Measurements from ENCODE around the gene PALS2. TPM values are rescaled to one million over a fixed set of nuclear protein-coding genes. Genes with fewer than 3 reads are reported as not detected.

Gene PALS2
- total and polyA plus RNA-seq, 2 donors from 2014 or later, result 5.6 to 35.6 TPM

GRCh38 chr7:24609570-24609969, 36.3 kb downstream of the PALS2 start:
- Histone ChIP-seq H3K4me3 (ENCODE audit: low read length in 3 of 3) (no peak overlapping the region), H3K27me3 (ENCODE audit: control insufficient read depth, insufficient read depth, low read length) (no peaks in the 10 kb centered on the region), H3K27ac (ENCODE audit: low read depth in 2 of 2, low read length in 2 of 2) (no peak overlapping the region), H3K36me3 (ENCODE audit: control insufficient read depth in 2 of 3, insufficient read depth in 3 of 3, low read length in 3 of 3) (no peaks in the 10 kb centered on the region), H3K9me3 (ENCODE audit: control insufficient read depth in 2 of 3, insufficient read depth in 1 of 3, low read length in 3 of 3) (no peaks in the 10 kb centered on the region), H3K4me1 (ENCODE audit: control insufficient read depth in 2 of 3, insufficient read depth in 2 of 3, low read depth in 1 of 3, low read length in 3 of 3) (no peaks in the 10 kb centered on the region), H3K9ac (ENCODE audit: low read length in 3 of 3) (no peak overlapping the region)
- FAIRE-seq, result no peak
- DNase-seq, result no peak
- intact Hi-C loops (cut with DNase I), result no loop called here
- TF ChIP-seq, protein P1, sequence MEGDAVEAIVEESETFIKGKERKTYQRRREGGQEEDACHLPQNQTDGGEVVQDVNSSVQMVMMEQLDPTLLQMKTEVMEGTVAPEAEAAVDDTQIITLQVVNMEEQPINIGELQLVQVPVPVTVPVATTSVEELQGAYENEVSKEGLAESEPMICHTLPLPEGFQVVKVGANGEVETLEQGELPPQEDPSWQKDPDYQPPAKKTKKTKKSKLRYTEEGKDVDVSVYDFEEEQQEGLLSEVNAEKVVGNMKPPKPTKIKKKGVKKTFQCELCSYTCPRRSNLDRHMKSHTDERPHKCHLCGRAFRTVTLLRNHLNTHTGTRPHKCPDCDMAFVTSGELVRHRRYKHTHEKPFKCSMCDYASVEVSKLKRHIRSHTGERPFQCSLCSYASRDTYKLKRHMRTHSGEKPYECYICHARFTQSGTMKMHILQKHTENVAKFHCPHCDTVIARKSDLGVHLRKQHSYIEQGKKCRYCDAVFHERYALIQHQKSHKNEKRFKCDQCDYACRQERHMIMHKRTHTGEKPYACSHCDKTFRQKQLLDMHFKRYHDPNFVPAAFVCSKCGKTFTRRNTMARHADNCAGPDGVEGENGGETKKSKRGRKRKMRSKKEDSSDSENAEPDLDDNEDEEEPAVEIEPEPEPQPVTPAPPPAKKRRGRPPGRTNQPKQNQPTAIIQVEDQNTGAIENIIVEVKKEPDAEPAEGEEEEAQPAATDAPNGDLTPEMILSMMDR (IDR thresholded peaks at IDR 0.05; ENCODE audit: borderline replicate concordance, extremely low read depth, insufficient read depth), result no peak

DNA sequence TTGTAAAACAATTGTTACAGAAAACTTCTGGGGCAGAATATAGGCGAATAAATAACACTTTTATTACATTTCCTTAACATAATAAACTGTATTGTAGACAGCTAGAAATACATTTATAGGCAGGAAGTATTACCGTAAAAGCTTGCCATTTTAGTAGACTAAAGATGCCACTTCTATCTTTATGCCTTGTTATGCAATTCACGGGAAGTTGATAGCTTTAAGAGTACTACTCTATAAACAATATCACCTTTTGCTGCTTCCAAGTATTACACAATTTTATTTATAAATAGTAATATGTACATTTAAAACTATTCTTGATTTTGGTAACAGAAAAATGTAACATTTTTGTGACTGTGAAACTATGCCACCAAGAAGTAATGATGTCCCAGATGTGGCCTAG, 37.9 kb downstream of the PALS2 start:
- DNase-seq, result no peak
- H3K4me3 ChIP-seq (ENCODE audit: low read length in 3 of 3), result no peak overlapping the region
- no peak overlapping the region for H3K9ac ChIP-seq (ENCODE audit: low read length in 3 of 3)
- no peak for FAIRE-seq
- intact Hi-C loops (cut with DNase I), result no loop called here
- H3K9me3 ChIP-seq (ENCODE audit: control insufficient read depth in 2 of 3, insufficient read depth in 1 of 3, low read length in 3 of 3), result no peaks in the 10 kb centered on the region
- no peaks in the 10 kb centered on the region for H3K4me1 ChIP-seq (ENCODE audit: control insufficient read depth in 2 of 3, insufficient read depth in 2 of 3, low read depth in 1 of 3, low read length in 3 of 3)
- TF ChIP-seq, protein P1 (IDR thresholded peaks at IDR 0.05; ENCODE audit: borderline replicate concordance, extremely low read depth, insufficient read depth), result no peak
- H3K27ac ChIP-seq (ENCODE audit: low read depth in 2 of 2, low read length in 2 of 2), result no peak overlapping the region
- no peaks in the 10 kb centered on the region for H3K27me3 ChIP-seq (ENCODE audit: control insufficient read depth, insufficient read depth, low read length)
- H3K36me3 ChIP-seq (ENCODE audit: control insufficient read depth in 2 of 3, insufficient read depth in 3 of 3, low read length in 3 of 3), result no peaks in the 10 kb centered on the region

DNA sequence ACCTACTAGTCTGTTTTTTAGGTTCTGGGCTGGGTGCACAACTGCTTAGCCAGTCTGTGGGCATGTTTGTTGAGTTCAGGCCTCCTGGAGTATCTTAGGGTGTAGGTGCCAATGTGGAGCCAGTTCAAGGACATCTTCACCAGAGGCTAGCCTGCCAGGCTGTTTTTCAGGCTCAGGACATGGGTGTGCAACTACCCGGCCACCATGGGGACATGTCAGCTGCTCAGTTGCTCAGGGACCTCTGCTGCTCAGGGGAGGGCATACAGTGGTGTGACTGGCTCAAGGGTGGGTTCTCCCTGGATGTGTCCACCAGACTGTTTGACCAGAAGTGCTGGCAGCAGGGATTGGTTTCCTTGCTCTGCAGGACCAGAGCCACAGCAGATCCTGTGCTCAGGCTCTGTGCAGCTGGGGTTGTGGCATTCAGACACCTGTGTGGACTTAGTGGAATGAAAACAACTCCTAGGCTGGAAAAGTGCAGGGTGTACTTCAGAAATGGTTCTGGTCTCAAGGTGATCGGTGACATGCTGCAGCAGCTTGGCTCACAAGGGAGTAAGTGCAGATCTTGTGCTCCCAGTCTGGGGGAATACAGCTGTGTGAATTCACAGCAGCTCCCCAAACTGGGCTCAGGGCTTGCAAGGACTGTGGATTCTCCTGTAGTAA, 44.8 kb downstream of the PALS2 start:
- DNase-seq, result no peak
- Histone ChIP-seq H3K9ac (ENCODE audit: low read length in 3 of 3) (no peak overlapping the region), H3K4me3 (ENCODE audit: low read length in 3 of 3) (no peak overlapping the region), H3K27me3 (ENCODE audit: control insufficient read depth, insufficient read depth, low read length) (no peaks in the 10 kb centered on the region), H3K4me1 (ENCODE audit: control insufficient read depth in 2 of 3, insufficient read depth in 2 of 3, low read depth in 1 of 3, low read length in 3 of 3) (no peaks in the 10 kb centered on the region), H3K36me3 (ENCODE audit: control insufficient read depth in 2 of 3, insufficient read depth in 3 of 3, low read length in 3 of 3) (no peaks in the 10 kb centered on the region), H3K9me3 (ENCODE audit: control insufficient read depth in 2 of 3, insufficient read depth in 1 of 3, low read length in 3 of 3) (peaks cover 0 to 8% (median 0%) of the 10 kb centered on the region in 3 donors), H3K27ac (ENCODE audit: low read depth in 2 of 2, low read length in 2 of 2) (no peak overlapping the region)
- TF ChIP-seq, protein P1 (IDR thresholded peaks at IDR 0.05; ENCODE audit: borderline replicate concordance, extremely low read depth, insufficient read depth), result no peak
- FAIRE-seq, result no peak
- intact Hi-C loops (cut with DNase I), result no loop called here

GRCh38 chr7:24619978-24620377, 46.7 kb downstream of the PALS2 start:
- intact Hi-C loops (cut with DNase I), result no loop called here
- TF ChIP-seq, protein P1 (IDR thresholded peaks at IDR 0.05; ENCODE audit: borderline replicate concordance, extremely low read depth, insufficient read depth), result no peak
- FAIRE-seq, result no peak
- Histone ChIP-seq H3K27me3 (ENCODE audit: control insufficient read depth, insufficient read depth, low read length) (no peaks in the 10 kb centered on the region), H3K27ac (ENCODE audit: low read depth in 2 of 2, low read length in 2 of 2) (no peak overlapping the region), H3K36me3 (ENCODE audit: control insufficient read depth in 2 of 3, insufficient read depth in 3 of 3, low read length in 3 of 3) (no peaks in the 10 kb centered on the region), H3K4me1 (ENCODE audit: control insufficient read depth in 2 of 3, insufficient read depth in 2 of 3, low read depth in 1 of 3, low read length in 3 of 3) (no peaks in the 10 kb centered on the region), H3K9me3 (ENCODE audit: control insufficient read depth in 2 of 3, insufficient read depth in 1 of 3, low read length in 3 of 3) (peaks cover 0 to 8% (median 0%) of the 10 kb centered on the region in 3 donors), H3K4me3 (ENCODE audit: low read length in 3 of 3) (no peak overlapping the region), H3K9ac (ENCODE audit: low read length in 3 of 3) (no peak overlapping the region)
- no peak for DNase-seq
